Ovary (tissue), 9 donors: ENCODE measurements around the gene CD1B. TPM values are rescaled to one million over a fixed set of nuclear protein-coding genes. Genes with fewer than 3 reads are reported as not detected.
"Not testable (repeated sequence)": the region's sequence is repeated elsewhere in the genome, so short reads cannot be mapped to it uniquely, and the experiment has no call there.

ENCODE experiments used
- DNase-seq, 5 donors: peaks; one replicate each; pipeline ENCODE4 v3.0.0-alpha.2; 2019 to 2020
- H3K27ac ChIP-seq, 2 donors: fragments of 200-600 bp; one replicate each; pipeline versions ENCODE4 v1.5.1 to v1.8.0; 2019 to 2022
- H3K27me3 ChIP-seq: fragments of 200-600 bp; one replicate; pipeline ENCODE4 v1.8.0; 2022
- H3K36me3 ChIP-seq: fragments of 200-600 bp; sonication (generic); one replicate; pipeline ENCODE4 v1.5.1; 2019
- H3K4me1 ChIP-seq: one replicate; pipeline ENCODE4 v1.8.1; 2013; ENCODE audit warnings: mild to moderate bottlenecking, moderate library complexity; ENCODE audit not compliant: insufficient read depth
- H3K4me3 ChIP-seq: fragments of 200-600 bp; sonication (generic); one replicate; pipeline ENCODE4 v1.5.1; 2017
- H3K9me3 ChIP-seq, 2 donors: fragments of 200-600 bp in 1 of 2; sonication (generic) in 1 of 2; one replicate each; pipeline versions ENCODE4 v1.5.1 to v1.8.1; 2013 to 2019; ENCODE audit warnings: mild to moderate bottlenecking in 1 of 2, moderate library complexity in 1 of 2
- CTCF ChIP-seq, 3 donors: fragments of 450-650 bp in 2 of 3; fragments of 200-600 bp in 1 of 3; IDR thresholded peaks; one replicate each; pipeline versions ENCODE4 v1.5.1 to v1.8.0; 2016 to 2022; ENCODE audit warnings: antibody characterized with exemption in 3 of 3, mild to moderate bottlenecking in 1 of 3
- EP300 ChIP-seq: sonication (generic); formaldehyde crosslinking; IDR thresholded peaks from one replicate; pipeline ENCODE4 v1.6.1; 2017; ENCODE audit warnings: antibody characterized with exemption
- POLR2A ChIP-seq: fragments of 450-650 bp; IDR thresholded peaks from one replicate; pipeline ENCODE4 v1.6.1; 2017; ENCODE audit warnings: antibody characterized with exemption, mild to moderate bottlenecking, moderate library complexity
- WGBS, 3 donors: extraction: QIAGEN DNeasy Blood & Tissue Kit in 1 of 3; methylation state at CpG; one replicate each; pipeline versions ENCODE4 v1.1.5 to v1.1.7; 2013 to 2017; 5-methylcytosine and 5-hydroxymethylcytosine counted together
- intact Hi-C, 4 donors: fragments of 100-400 bp; cut with DNase I; formaldehyde crosslinking; loops; one replicate each; pipeline versions ENCODE4 v1.11.0 to v1.15.1; 2022 to 2023
- polyA plus RNA-seq, 2 donors: library from polyadenylated mRNA; stranded (reverse); fragments of 200-250 nt in 1 of 2; fragments of 350-450 nt in 1 of 2; fragmentation: Illumina TruSeq in 1 of 2; extraction: RNeasy Lipid Tissue Mini Kit (QIAGEN cat#74804) in 1 of 2; gene quantifications; one replicate each; pipeline ENCODE4 v1.2.3, GENCODE V29; 2013 to 2014
- total RNA-seq, 7 donors: library from RNA; depleted of rRNA in 2 of 7; stranded (reverse); fragments of >200 nt in 2 of 7; fragmentation: NEBNext Ultra II Directional in 3 of 7; extraction: Animal tissue kit (Norgen Biotek cat#: 25700) in 3 of 7; gene quantifications; one replicate each; pipeline versions ENCODE4 v1.1.0 to v1.2.4, GENCODE V29; 2016 to 2023
- donor health status: DM: no; HTN: no; CAD: no; lungs with moderate emphysema.
- donor health status: DM: no; HTN: no; CAD: no.
- donor health status: Bipolar disorder and iron deficiency.
- donor health status: DM: yes; HTN: yes; CAD: no.
- donor health status: DM: no; HTN: no; CAD: no.
- donor health status: DM: yes; HTN: yes; CAD: no.

CD1B gene
- total and polyA plus RNA-seq, 9 donors, result 0.38 TPM; not detected in 8

DNA sequence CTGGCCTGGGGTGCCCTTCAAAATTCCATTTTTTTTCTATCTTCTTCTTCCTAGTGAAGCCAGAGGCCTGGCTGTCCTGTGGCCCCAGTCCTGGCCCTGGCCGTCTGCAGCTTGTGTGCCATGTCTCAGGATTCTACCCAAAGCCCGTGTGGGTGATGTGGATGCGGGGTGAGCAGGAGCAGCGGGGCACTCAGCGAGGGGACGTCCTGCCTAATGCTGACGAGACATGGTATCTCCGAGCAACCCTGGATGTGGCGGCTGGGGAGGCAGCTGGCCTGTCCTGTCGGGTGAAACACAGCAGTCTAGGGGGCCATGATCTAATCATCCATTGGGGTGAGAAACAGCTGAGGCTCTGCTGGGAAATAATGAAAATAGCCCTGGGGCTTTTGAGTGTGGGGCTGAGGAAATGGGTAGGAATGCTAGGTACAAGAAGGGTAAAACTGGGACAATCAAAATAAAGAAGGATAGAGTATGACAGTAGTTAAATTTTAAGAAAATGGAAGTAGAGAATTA, 24.5 kb upstream of the CD1B start:
- no peak for DNase-seq
- Histone ChIP-seq H3K27ac (no peak overlapping the region), H3K9me3 (no peaks in the 10 kb centered on the region), H3K4me1 (no peaks in the 10 kb centered on the region), H3K4me3 (no peak overlapping the region), H3K36me3 (no peaks in the 10 kb centered on the region), H3K27me3 (no peaks in the 10 kb centered on the region)
- WGBS, 3 donors, result 89 to 92% (median 90%) methylated on average over 10 of the region's 10 CpGs
- intact Hi-C loops, result no loop called here
- no peak for TF ChIP-seq CTCF (IDR thresholded peaks at IDR 0.05)
- TF ChIP-seq EP300, result no peak
- no peak for TF ChIP-seq POLR2A

DNA sequence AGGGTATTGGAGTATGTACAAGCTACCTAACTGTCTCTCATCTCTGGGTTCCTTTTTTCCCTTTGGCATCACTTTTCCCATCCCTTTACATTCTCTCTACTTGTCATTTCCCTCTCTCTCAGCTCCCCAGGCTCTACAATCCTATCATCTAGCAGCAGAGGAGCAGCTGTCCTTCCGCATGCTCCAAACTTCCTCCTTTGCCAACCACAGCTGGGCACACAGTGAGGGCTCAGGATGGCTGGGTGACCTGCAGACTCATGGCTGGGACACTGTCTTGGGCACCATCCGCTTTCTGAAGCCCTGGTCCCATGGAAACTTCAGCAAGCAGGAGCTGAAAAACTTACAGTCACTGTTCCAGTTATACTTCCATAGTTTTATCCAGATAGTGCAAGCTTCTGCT, 22.9 kb upstream of the CD1B start:
- WGBS, 3 donors, result 70 to 82% (median 77%) methylated on average over 2 of the region's 2 CpGs
- no peak for DNase-seq
- Histone ChIP-seq H3K27me3 (no peaks in the 10 kb centered on the region), H3K4me1 (no peaks in the 10 kb centered on the region), H3K27ac (no peak overlapping the region), H3K36me3 (no peaks in the 10 kb centered on the region), H3K9me3 (no peaks in the 10 kb centered on the region), H3K4me3 (no peak overlapping the region)
- intact Hi-C loops, result no loop called here
- TF ChIP-seq EP300, result no peak
- no peak for TF ChIP-seq CTCF (IDR thresholded peaks at IDR 0.05)
- TF ChIP-seq POLR2A, result no peak

- Histone ChIP-seq H3K27ac (no peak within 1 kb of the TSS), H3K36me3 (no peaks in the 10 kb centered on the region), H3K9me3 (no peaks in the 10 kb centered on the region), H3K4me1 (no peaks in the 10 kb centered on the region), H3K4me3 (no peak within 1 kb of the TSS), H3K27me3 (no peaks in the 10 kb centered on the region)
- TF ChIP-seq CTCF (IDR thresholded peaks at IDR 0.05) (no peak), EP300 (no peak), POLR2A (no peak)
- DNase-seq, result no peak
- intact Hi-C loops, result no loop called here
- 17 to 30% (median 26%) methylated on average over 6 of the region's 6 CpGs for WGBS, 3 donors
Measured at GRCh38 chr1:158353303-158354075, 22.2 kb upstream of the CD1B start, which contains the start of gene CD1E. Gene CD1E, plus strand, starts transcription at chr1:158353894. Its CDS starts 95 bp downstream, at chr1:158353989.

GRCh38 chr1:158348946-158349345, 17.6 kb upstream of the CD1B start:
- H3K27ac ChIP-seq, H3K4me3 ChIP-seq, H3K36me3 ChIP-seq, intact Hi-C loops, H3K4me1 ChIP-seq, H3K27me3 ChIP-seq, DNase-seq, H3K9me3 ChIP-seq: not testable (repeated sequence)
- WGBS, 3 donors, result 95 to 97% (median 95%) methylated on average over 16 to 24 of the region's 24 CpGs

- DNase-seq, H3K36me3 ChIP-seq, H3K4me1 ChIP-seq, H3K27ac ChIP-seq, intact Hi-C loops, H3K9me3 ChIP-seq, H3K27me3 ChIP-seq, H3K4me3 ChIP-seq: not testable (repeated sequence)
- 61 to 69% (median 65%) methylated on average over 7 of the region's 7 CpGs for WGBS, 3 donors
Measured at GRCh38 chr1:158336413-158336812, 5.1 kb upstream of the CD1B start.
